Measurements from ENCODE around the gene ARL3. TPM values are rescaled to one million over a fixed set of nuclear protein-coding genes. Genes with fewer than 3 reads are reported as not detected.

Gene ARL3
- total RNA-seq, 4 donors from 2014 or later: 2.2 to 3.4 (median 2.8) TPM

DNA sequence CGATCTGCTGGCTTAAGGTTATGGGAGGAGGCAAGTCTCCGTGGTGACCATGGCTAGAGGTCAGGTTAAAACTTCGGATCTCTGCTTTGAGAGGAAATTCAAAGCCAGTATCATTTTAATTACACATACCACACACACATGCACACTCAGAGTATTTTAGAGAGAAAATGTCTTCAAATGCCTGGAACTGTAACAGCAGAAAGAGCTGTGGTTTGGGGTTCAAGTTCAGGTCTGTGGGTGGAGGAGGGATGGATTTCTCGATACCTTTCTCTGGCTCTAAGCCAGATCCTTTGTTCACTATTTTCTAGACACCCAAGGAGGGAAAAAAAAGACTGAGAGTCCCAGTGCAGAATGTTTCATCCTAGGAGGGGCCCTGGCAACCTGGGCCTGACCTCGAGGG lies 32.5 kb downstream of the ARL3 start:
- Histone ChIP-seq H3K27me3 (no peaks in the 10 kb centered on the region), H3K27ac (no peak overlapping the region), H3K36me3 (peaks cover 0 to 4% (median 0%) of the 10 kb centered on the region in 4 donors), H3K4me1 (peaks cover 3 to 22% (median 6%) of the 10 kb centered on the region in 4 donors), H3K4me3 (no peak overlapping the region), H3K9me3 (no peaks in the 10 kb centered on the region)
- intact Hi-C loops (cut with DNase I; ENCODE audit: low total_unique reads) (no loop called here), in situ Hi-C loops (cut with MboI; ENCODE audit: low pct_ligation_motif_present in 1 of 4, low pct_unique_long_range_greater_than_20kb in 1 of 4, low sequenced_read_pairs in 3 of 4) (no loop called here)
- no peak for DNase-seq
- 80 to 92% methylated on average over 1 to 5 of the region's 5 CpGs for WGBS, 2 donors (ENCODE audit: low coverage in 1 of 2)
- TF ChIP-seq POLR2AphosphoS5 (IDR thresholded peaks at IDR 0.05): no peak
- TF ChIP-seq POLR2A (IDR thresholded peaks at IDR 0.05): no peak

DNA sequence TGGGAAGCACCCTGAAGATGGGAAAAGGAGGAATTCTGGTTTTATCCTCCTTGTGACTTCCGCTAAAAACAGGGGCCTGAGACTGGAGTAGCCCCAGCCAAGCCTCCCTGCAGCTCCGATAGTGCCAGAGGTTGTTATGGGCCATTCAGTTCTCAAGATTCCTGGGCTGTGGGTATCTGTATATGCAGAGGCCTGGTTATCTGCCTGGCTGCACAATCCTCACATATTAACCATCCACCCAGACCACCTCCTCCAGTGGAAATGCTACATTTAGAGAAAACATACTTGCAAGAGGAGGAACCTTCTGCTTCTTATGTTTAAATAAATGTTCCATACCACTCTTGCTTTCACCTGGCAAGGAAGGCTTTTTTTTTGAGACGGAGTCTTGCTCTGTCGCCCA lies 34.6 kb downstream of the ARL3 start:
- intact Hi-C loops (cut with DNase I; ENCODE audit: low total_unique reads) (no loop called here), in situ Hi-C loops (cut with MboI; ENCODE audit: low pct_ligation_motif_present in 1 of 4, low pct_unique_long_range_greater_than_20kb in 1 of 4, low sequenced_read_pairs in 3 of 4) (no loop called here)
- Histone ChIP-seq H3K9me3 (no peaks in the 10 kb centered on the region), H3K27ac (no peak overlapping the region), H3K36me3 (peaks cover 0 to 3% (median 0%) of the 10 kb centered on the region in 4 donors), H3K4me3 (no peak overlapping the region), H3K27me3 (no peaks in the 10 kb centered on the region), H3K4me1 (peaks cover 12 to 42% (median 20%) of the 10 kb centered on the region in 4 donors)
- DNase-seq: no peak
- TF ChIP-seq, protein P1, sequence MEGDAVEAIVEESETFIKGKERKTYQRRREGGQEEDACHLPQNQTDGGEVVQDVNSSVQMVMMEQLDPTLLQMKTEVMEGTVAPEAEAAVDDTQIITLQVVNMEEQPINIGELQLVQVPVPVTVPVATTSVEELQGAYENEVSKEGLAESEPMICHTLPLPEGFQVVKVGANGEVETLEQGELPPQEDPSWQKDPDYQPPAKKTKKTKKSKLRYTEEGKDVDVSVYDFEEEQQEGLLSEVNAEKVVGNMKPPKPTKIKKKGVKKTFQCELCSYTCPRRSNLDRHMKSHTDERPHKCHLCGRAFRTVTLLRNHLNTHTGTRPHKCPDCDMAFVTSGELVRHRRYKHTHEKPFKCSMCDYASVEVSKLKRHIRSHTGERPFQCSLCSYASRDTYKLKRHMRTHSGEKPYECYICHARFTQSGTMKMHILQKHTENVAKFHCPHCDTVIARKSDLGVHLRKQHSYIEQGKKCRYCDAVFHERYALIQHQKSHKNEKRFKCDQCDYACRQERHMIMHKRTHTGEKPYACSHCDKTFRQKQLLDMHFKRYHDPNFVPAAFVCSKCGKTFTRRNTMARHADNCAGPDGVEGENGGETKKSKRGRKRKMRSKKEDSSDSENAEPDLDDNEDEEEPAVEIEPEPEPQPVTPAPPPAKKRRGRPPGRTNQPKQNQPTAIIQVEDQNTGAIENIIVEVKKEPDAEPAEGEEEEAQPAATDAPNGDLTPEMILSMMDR (IDR thresholded peaks at IDR 0.05): no peak
- no peak for TF ChIP-seq POLR2AphosphoS5 (IDR thresholded peaks at IDR 0.05)
- no peak for TF ChIP-seq POLR2A (IDR thresholded peaks at IDR 0.05)
- no peak for TF ChIP-seq EP300 (IDR thresholded peaks at IDR 0.05; ENCODE audit: low read depth)
- 93 to 97% methylated on average over 2 to 4 of the region's 4 CpGs for WGBS, 2 donors (ENCODE audit: low coverage in 1 of 2)

DNA sequence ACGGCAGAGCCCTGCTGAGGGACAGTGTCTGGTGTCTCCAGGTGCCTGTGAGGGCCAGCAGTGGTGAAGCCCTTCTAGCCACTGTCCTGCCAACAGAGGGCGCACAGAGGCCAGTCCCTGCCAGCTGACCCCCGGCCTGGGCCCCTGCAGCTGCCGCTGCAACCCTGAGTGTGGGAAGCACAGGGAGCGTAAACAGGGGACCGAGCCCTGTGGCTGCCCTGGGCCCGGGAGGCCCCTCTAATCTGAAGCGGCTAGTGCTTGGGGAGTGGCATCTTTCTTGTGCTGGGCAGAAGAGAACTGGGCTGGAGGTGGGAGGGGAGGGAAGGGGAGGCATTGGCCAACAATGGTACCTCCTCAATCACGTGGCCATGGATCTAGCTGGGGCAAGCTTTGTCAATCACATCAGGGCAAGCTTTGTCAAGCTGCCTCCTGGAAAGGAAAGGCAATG lies 35.3 kb downstream of the ARL3 start:
- Histone ChIP-seq H3K27me3 (no peaks in the 10 kb centered on the region), H3K27ac (no peak overlapping the region), H3K4me3 (no peak overlapping the region), H3K36me3 (no peaks in the 10 kb centered on the region), H3K4me1 (peaks cover 15 to 49% (median 28%) of the 10 kb centered on the region in 4 donors), H3K9me3 (no peaks in the 10 kb centered on the region)
- intact Hi-C loops (cut with DNase I; ENCODE audit: low total_unique reads) (no loop called here), in situ Hi-C loops (cut with MboI; ENCODE audit: low pct_ligation_motif_present in 1 of 4, low pct_unique_long_range_greater_than_20kb in 1 of 4, low sequenced_read_pairs in 3 of 4) (no loop called here)
- DNase-seq: peak; percentile 71
- TF ChIP-seq POLR2A (IDR thresholded peaks at IDR 0.05): no peak
- no peak for TF ChIP-seq EP300 (IDR thresholded peaks at IDR 0.05; ENCODE audit: low read depth)
- TF ChIP-seq, protein P1 (IDR thresholded peaks at IDR 0.05): peak; percentile 48 to 59 (median 54)
- no peak for TF ChIP-seq POLR2AphosphoS5 (IDR thresholded peaks at IDR 0.05)
- WGBS, 2 donors (ENCODE audit: low coverage in 1 of 2): 18% methylated on average over 5 of the region's 9 CpGs; no CpG with 5 or more reads in 1 of the 2 donors

DNA sequence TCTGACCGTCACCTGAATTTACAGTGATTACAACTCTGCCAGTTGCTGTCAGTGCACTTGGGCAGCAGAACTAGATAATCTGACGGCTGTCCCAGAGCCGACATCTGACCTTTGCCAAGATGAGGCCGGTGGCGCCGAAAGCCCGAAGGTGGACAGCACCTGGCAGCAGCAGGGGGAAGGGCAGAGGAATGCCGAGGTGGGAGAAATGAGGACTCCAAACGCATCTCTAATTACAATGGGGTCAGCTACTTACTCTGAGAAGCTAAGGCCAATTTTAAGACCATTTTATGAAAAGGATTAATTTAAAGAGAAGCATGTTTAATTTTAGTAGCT lies 36.2 kb downstream of the ARL3 start:
- H3K4me1 ChIP-seq: peaks cover 21 to 58% (median 30%) of the 10 kb centered on the region in 4 donors

More for the DNA sequence above, 36.2 kb downstream of the ARL3 start:
- WGBS, 2 donors (ENCODE audit: low coverage in 1 of 2): 79 to 80% methylated on average over 6 to 9 of the region's 9 CpGs
- no peak for DNase-seq
- no peak for TF ChIP-seq EP300 (IDR thresholded peaks at IDR 0.05; ENCODE audit: low read depth)
- TF ChIP-seq POLR2A (IDR thresholded peaks at IDR 0.05): no peak
- no peak for TF ChIP-seq POLR2AphosphoS5 (IDR thresholded peaks at IDR 0.05)
- TF ChIP-seq, protein P1 (IDR thresholded peaks at IDR 0.05): no peak
- H3K27me3 ChIP-seq: no peaks in the 10 kb centered on the region
- H3K36me3 ChIP-seq: no peaks in the 10 kb centered on the region
- H3K9me3 ChIP-seq: no peaks in the 10 kb centered on the region
- H3K27ac ChIP-seq: no peak overlapping the region
- intact Hi-C loops (cut with DNase I; ENCODE audit: low total_unique reads) (no loop called here), in situ Hi-C loops (cut with MboI; ENCODE audit: low pct_ligation_motif_present in 1 of 4, low pct_unique_long_range_greater_than_20kb in 1 of 4, low sequenced_read_pairs in 3 of 4) (no loop called here)
- H3K4me3 ChIP-seq: no peak overlapping the region
